Measurements from ENCODE around the gene MYBBP1A.
A peak's percentile ranks its signal among the peaks of the same experiment; 100 is the strongest.

The MYBBP1A gene

DNA sequence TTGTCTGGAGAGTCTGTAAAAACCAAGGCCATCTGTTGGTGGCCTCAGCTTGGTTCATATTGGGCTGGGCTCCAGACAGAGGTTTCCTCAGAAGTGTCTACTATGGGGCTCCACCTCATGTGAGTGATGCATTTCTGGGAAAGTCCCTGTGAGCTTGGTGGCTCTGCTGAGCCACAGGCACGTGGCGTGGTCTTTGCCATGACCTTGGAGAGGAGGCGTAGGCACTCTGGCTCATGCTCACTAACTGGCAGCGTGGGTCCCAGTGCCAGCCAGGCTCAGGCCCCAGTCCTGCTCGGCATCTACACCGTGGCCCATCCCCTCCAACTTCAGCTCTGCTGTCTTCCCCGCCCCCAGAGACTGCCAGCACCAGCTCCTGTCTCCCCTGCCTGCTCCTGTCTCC, 18.5 kb upstream of the MYBBP1A start:
- no peak for DNase-seq

GRCh38 chr17:4573115-4573514, 17.9 kb upstream of the MYBBP1A start:
- DNase-seq, result no peak

- no peak for DNase-seq
These were observed 16.9 kb upstream of the MYBBP1A start for GRCh38 chr17:4572131-4572530.

- DNase-seq, result no peak
These were observed 14.4 kb upstream of the MYBBP1A start for GRCh38 chr17:4569591-4569990.

- peak in 25 of 56 donors; percentile 3 to 46 (median 21) for DNase-seq
These were observed 11.6 kb upstream of the MYBBP1A start for GRCh38 chr17:4566785-4567184.

DNA sequence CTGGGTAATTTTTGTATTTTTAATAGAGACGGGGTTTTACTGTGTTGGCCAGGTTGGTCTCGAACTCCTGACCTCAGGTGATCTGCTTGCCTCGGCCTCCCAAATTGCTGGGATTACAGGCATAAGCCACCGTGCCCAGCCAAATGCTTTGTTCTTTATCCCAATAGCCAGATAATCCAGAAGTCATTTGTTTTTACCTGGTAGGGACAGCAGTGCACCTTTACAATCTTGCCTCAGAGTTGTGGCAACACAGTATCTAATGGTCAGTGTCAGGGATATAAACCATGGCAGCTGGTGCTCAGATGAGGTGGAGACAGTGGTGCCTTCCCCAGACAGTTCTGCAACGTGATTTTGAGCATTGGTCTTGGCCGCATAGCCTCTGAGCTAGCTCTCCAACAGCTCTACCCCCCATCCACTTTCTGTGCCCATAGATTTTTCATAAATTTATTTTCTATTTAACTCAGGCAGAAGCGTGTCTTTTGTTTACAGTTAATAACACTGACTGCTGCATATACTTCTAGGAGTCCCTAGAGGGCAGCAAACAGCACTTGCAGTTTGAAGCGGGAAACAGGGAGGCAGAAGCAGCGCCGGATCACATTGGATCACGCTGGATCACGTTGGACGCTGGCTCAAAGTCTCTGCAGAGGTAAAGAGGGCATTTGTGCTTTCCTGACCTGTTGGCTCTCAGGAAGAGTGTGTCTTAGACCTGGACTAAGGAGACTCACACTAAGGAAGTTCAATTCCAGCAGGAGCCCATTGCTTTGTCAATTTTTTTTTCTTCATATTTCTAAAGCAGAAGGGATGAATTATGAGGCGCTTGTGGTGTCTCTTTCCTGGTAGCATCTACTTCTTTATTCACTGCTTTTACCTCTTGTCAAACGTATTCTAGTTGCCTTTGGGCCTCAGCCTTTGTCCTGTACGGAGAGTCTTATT, 10.3 kb upstream of the MYBBP1A start:
- peak in 41 of 56 donors; percentile 9 to 77 (median 30) for DNase-seq

DNA sequence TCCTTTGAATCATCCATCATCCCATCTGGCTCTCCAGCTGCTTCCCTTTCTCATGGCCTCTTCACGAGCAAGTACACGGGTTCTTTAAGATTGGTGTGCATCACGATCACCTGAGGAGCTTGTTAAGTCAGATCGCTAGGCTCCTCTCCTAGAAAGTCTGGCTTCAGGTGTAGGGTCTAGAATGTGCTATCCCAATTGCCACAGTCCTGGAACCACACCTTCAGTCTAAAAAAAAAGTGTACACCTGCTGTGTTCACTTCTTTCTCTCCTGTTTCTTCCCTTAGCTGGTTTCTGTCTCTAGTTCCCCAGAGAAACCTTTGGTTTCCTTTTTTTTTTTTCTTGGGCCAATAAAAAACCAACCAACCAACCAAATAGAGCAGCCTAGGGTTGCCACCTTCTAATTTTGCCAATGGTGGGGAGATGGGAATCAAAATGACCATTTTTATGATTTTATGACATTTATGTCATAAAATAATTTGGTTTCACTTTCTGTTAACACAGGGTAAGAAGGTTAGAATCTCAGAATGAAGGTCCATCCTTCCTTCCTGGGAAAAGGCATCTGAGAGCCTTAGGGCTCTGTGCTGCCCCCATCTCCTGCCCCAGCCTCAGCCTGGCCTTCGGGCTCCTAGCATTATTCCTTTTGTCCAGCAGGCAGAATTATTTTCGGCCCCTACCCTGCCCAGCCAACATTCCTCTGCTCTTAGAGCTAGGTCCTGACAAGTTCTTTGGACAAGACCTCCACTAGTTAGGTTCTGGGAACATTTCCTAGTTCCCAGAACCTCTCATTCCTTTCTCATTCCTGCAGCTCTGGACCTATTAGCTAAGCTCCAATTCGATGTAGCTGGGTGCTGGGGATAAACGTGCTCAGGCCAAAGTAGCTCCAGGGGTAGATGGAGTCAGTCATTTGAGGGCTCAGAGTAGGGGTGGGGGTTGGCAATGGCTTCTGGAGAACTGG, 7.1 kb upstream of the MYBBP1A start:
- no peak for DNase-seq

DNA sequence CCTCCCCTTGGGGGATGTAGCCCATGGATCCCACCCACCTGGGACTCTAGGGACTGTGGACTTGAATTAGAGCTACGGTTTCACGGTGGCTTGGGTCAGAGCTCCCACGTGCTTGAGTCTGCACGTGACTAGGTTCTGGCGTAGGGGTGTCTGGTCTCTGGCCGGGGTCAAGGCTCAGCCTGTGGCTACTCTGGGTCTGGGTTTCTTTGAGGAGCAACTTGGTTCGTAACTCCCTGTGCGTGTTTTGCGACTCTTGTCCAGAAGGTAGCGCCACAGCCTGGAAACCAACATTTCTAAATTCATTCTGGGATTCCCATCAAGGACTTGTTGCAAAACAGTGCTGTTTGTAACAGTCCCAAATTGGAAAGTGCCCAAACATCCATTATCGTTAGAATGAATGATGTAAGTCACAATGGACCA, 5.7 kb upstream of the MYBBP1A start:
- DNase-seq, result no peak

- no peak for DNase-seq
These were observed 5.2 kb upstream of the MYBBP1A start, which contains the start of gene GGT6 for GRCh38 chr17:4560421-4560820. Gene GGT6, minus strand, starts transcription at chr17:4560577. Its CDS starts 56 bp downstream, at chr17:4560521.

DNA sequence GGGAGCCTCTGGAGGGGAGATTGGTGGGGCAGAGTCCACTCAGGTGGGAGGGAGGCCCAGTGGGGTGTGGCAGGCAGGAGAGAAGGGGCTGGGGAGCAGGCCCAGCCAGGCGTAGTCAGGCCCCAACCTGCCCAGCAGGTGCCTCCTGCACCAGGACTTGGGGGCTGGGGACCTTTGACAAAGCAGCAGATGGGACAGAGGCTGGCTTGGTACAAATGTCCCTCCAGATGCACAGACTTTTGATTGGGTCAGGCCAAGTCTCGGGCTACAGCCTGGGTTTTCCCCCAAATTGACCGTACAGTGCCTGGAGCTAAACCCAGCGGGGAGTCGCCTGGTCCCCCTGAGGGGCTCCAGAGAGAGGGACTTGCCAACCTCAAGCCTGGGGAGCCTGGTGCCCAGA, 4.8 kb upstream of the MYBBP1A start:
- no peak for DNase-seq

- no peak for DNase-seq
These were observed 4.1 kb upstream of the MYBBP1A start for GRCh38 chr17:4559139-4559791.

DNA sequence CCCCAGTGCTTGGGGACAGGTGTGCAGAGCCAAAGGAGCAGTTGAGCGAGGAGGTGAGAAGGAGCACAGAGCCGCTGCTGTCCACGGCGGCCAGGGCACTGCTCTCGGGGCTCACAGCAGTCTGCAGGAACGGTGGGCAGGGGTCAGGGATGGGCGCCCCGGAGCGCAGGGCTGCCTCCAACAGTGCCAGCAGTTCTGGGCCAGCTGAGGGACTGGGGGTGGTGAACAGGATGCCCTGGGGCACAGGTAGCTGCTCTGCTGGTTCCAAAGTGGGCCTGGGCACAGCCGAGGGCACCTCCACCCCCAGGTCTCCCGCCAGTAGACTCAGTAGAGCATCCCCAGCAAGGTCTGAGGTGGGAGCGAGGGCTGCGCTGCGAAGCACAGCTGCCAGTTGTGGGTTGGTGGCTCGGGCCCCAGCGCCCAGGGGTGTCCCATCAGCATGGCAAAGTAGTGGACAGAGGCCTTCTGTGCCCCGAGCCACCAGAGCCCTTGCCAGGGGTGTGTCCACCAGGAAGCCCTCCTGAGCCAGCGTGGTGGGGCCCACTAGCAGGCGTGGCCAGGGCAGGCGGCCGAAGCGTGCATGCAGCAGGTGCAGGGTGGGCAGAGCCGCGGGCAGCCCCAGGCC, 3.3 kb upstream of the MYBBP1A start:
- DNase-seq, result no peak

- DNase-seq, result no peak
These were observed 2.6 kb upstream of the MYBBP1A start for GRCh38 chr17:4557626-4558346.

DNA sequence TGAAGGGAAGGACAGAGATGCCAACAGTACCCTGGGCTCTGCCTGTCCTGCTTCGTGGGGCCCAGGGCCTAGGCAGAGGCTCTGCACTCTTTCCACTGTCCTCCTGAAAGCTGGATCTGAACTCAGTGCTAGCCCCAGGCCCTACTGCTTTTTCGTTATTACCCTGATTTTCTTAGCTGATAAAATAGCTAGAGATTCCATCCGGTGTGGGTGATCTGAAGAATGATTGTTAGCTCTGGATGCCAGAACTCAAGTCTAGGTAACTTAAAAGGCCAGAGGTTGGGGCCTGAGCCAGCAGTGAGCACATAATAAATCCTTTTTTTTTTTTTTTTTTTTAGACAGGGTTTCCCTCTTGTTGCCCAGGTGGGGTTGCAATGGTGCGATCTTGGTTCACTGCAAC, 1.8 kb upstream of the MYBBP1A start:
- no peak for DNase-seq

DNA sequence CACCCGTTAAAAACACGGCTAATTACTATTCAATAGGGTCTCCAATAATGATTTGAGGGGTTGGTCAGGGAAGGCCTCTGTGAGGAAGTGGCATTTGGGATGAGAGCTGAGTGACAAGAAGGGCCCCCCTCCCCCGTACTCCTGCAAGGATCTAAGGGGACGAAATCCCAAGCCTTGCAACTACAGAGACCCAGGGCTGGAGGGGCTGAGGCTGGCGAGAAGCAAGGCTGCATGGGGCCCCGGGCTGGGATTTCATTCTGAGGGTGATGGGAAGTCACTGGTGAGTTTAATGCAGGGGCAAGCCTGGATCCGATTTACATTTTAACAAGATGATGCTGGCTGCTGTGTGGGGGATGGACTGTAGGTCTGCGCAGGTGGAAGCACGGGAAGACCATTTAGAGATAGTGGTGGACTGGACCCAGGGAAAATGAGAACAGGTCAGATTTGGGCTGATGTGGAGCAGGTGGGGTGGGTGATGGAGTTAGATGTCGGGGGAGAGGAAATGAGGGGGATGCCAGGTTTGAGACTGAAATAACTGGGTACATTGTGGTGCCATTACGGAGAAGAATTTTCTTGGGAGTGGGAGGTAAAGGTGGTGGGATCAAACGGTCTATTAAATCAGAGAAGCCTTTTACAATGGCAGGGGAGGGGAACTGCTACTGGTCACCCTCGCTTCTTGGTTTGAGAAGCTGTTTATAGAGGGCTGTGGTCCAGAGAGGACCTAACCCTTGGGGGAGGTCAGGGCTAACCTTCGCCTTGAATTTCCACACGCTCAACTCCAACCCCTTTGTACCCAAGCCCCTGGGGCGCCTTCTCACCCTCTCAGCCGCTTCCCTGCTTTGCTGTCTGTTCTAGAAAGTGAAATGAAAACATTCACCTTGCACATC, 932 bp upstream of the MYBBP1A start:
- DNase-seq, result no peak

- DNase-seq, result no peak
These were observed 665 bp downstream of the MYBBP1A start for GRCh38 chr17:4554441-4554996.

- no peak for DNase-seq
These were observed 1.5 kb downstream of the MYBBP1A start for GRCh38 chr17:4553669-4554068.

DNA sequence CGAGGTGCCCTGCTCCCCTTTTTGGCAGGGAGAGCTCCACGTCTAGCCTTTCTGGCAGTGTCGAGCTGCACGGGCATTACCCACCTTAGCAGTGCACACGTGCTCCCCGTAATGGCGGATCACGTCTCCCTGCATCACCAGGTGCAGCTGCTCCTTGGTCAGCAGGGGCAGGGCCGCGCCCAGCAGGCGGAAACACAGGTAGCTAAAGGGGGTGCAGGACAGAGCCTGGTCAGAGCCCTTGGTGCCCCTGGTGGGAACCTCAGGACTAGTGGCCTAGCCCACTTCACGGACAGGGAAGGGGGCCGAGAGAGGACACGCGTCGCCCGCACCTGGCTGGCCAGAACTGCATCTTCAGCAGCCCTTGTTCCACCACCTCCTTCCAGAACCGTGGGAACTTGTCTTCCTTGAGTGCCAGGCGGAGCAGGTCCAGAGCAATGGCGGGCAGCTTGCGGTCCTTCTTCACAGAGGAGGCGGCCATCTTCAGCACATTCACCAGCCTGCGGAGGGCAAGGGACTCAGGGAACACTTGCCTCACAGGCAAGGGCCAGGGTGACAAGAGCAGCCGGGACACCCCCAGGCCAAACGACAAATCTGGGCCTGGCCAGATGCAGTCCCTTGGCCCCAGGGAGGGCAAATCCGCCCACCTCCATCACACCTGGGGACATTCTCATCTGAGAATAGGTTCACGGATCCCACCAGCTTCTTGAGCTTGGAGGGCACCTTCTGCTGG, 3.2 kb downstream of the MYBBP1A start:
- no peak for DNase-seq
